Stimulated activated CD8-positive, alpha-beta memory T cell treated with anti-CD3 and anti-CD28 coated beads, Interleukin-7, amount 100 ng/mL, for 4 hours (primary cell): ENCODE results near the gene ELMO1.

Source experiments
- DNase-seq, 2 donors: peaks; one replicate each; pipeline ENCODE4 v3.0.0-alpha.2; 2020; ENCODE audit warnings: low read depth in 2 of 2

The ELMO1 gene

GRCh38 chr7:36840904-36841303 lies 607.8 kb downstream of the ELMO1 start:
- no peak for DNase-seq

- DNase-seq, result no peak
These were observed 609.9 kb downstream of the ELMO1 start for GRCh38 chr7:36838616-36839225.

GRCh38 chr7:36831049-36831448 lies 617.6 kb downstream of the ELMO1 start:
- no peak for DNase-seq

GRCh38 chr7:36827726-36828703 lies 620.6 kb downstream of the ELMO1 start:
- DNase-seq, result no peak

- DNase-seq, result no peak
These were observed 623.2 kb downstream of the ELMO1 start for GRCh38 chr7:36825501-36825900.

GRCh38 chr7:36823353-36823752 lies 625.3 kb downstream of the ELMO1 start:
- DNase-seq, result no peak

GRCh38 chr7:36821617-36822016 lies 627.0 kb downstream of the ELMO1 start:
- no peak for DNase-seq

GRCh38 chr7:36820527-36821170 lies 628.0 kb downstream of the ELMO1 start:
- DNase-seq, result no peak

GRCh38 chr7:36819639-36820038 lies 629.0 kb downstream of the ELMO1 start:
- no peak for DNase-seq

- DNase-seq, result no peak
These were observed 634.4 kb downstream of the ELMO1 start for GRCh38 chr7:36814311-36814710.

- DNase-seq, result no peak
These were observed 636.9 kb downstream of the ELMO1 start for GRCh38 chr7:36811807-36812206.

GRCh38 chr7:36810489-36810888 lies 638.2 kb downstream of the ELMO1 start:
- DNase-seq, result no peak

- DNase-seq, result no peak
These were observed 638.6 kb downstream of the ELMO1 start for GRCh38 chr7:36810032-36810431.

- no peak for DNase-seq
These were observed 639.2 kb downstream of the ELMO1 start for GRCh38 chr7:36809510-36809909.

- DNase-seq, result no peak
These were observed 639.6 kb downstream of the ELMO1 start for GRCh38 chr7:36809086-36809485.

- DNase-seq, result no peak
These were observed 641.8 kb downstream of the ELMO1 start for GRCh38 chr7:36806891-36807290.
